GM19240 (cell line): ENCODE data around the gene DUS4L.

Experiments
- DNase-seq: peaks from one replicate; pipeline ENCODE4 v3.0.0; 2011; ENCODE audit warnings: low spot score; ENCODE audit not compliant: insufficient read length

DUS4L gene

DNA sequence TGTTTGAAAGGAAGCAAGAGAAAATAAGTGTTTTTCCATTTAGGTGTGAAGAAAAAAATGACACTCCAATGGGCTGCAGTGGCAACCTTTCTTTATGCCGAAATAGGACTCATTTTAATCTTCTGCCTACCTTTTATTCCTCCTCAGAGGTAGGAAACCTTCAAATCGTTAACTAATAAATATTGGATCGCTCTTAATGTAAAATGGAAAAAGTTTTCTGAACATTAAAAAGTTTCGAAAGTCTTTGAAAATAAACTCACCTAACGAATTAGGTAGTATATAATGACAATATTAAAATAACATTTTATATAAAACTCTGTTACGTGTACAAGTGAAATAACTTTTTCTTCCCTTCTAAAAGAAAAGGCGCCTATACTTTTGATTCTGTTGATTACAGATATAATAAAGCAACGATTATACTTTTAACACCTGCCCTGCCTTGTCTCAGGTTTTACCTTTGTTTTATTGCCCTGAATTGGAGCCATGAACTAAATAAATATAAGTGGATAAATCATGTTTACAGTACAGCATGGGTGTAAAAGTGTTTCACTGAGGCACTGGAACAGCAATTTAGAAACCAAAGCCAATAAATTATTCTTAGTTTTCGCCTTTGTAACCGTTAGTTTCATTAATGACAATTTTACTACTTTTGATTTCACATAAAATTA, 17.1 kb downstream of the DUS4L start:
- DNase-seq, result no peak

DNA sequence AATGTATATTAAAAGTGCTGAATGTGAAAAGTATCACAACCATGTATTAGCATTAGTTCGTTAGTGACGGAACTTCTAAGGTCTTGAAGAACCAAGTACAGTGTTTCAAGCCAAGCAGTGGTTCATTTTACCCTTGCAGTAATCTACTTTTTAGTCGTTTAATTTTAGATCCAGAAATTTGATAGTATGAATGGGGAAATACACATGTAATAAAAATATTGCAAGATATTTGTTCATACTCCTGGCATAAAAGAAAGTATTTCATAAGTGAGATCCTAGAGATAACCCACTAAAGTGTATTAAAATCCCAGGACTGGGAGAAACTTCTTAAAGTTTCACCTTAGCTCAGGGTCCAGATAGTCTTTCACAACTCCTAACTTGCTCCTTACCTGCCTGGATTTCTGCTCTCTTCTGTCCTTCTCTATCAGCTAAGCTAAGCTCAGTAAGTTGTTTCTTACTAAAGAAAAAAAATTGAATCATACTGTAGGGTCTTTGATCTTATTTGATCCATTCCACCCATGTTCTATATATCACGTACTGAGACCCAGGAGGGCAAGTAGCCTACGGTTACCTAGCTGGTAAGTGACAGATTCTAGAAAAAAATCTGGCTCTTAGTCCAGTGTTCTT, 17.7 kb downstream of the DUS4L start:
- DNase-seq, result no peak

DNA sequence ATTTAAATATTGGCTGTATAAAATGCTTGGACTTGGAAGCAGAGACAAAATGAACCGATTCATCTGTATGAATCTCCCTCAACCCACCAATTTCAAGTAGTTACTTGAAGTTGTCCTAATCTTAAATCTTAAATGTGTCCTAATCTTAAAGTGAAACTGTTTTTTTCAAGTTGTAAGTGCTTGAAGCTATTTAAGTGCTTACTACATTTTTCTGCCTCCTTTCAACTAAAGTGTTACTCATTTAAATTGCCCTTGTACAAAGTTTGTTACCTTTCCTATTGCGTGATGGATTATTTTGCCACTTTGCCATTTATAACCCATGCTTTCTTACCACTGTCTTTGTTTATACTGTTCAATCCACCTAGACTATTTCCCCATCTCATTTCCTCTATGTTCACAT, 19.1 kb downstream of the DUS4L start:
- DNase-seq, result no peak

DNA sequence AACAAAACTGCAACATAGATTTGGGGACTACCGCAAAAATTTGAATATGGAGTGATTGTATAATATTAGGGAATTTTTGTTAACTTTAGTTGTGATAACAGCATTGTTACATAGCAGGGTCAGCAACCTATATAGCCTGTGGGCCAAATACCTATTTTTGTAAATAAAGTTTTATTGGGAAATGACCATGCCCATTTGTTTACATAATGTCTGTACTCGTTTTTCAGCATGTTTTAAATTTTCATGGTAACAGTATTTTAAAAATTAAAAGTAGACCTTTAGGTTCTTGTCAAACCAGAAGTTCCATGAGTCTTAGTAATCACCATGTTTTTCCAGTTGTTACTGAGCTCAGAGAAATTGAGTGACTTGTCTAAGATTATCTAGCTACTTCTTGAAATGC, 20.9 kb downstream of the DUS4L start:
- no peak for DNase-seq

DNA sequence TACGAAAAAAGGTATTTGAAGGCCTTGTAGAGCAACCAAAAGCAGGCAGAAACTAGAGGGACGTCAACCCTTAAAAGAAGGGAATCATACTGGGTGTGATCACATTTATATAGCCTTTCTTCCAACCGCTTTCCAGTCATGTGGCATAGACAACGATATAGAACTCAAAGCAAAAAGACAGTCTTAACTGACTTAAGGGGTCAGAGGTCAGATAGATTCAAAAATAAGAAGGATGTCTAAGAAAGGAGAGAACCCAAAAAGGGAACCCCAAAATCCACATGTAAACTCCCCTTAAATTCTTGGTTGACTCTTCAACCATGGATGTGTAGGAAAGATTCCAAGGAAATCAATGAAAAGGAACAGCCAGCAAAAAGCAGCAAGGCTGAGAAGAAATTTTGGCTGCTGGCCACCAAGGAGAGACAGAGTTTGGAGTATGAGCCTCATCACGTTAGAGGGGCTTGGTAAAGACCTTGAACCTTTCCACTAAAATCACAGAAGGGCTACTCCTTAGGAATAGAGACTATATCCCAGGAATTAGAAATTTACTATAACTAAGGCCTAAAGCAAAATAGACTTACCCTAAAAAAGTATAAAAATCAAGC, 24.9 kb downstream of the DUS4L start:
- DNase-seq, result no peak

DNA sequence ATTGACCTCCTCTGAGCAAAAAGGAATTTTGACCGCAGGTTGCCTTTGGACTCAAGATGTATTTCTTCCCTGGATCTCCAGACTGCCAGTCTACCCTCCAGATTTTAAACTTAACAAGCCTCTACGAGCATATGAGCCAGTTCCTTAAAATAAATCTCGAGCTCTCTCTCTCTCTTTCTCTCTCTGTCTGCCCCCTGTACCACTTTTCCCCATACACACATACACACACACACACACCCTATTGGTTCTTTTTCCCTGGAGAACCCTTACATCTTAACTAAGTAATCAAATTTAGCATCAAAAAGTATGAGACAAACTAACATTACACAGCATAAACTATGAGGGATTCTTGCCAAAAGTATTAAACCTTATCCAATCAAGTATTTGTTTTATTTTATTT, 27.6 kb downstream of the DUS4L start:
- no peak for DNase-seq

DNA sequence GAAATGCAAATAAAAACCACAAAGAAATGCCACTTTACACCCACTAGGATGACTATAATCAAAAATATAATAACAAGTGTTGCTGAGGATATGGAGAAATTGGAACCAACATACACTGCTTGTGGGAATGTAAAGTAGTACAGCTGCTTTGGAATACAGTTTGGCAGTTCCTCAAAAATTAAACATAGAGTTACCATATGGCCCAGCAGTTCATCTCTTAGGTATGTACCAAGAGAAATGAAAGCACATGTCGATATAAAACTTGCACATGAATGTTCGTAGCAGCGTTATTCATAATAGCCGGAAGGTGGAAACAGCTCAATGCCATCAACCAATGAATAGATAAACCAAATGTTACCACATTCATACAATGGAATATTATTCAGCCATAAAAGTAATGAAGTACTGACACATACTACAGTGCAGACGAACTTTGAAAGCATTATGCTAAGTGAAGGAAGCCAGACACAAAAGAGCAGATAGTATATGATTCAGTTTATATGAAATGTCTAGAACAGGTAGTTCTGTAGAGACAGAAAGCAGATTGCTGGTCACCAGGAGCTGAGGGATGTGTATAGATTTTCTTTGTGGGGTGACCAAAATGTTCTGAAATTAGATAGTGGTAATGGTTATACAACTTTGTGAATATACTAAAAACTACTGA, 28.7 kb downstream of the DUS4L start:
- no peak for DNase-seq

DNA sequence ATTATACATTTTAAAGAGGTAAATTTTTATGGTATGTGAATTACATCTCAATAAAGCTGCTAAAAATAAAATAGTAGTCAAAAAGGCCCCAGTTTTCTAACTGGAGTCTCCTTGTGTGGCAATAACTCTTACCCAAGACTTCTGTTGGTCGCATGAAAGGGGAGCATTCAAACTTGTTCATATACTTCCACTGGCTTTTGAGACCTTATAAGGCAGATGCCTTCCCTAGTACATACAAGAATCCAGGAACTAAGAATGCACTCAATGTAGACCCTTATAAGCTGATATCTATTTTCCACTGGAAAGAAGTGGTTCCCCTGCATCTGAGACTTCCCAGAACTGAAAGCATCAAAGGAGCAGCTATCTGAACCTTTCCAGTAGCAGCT, 29.2 kb downstream of the DUS4L start:
- DNase-seq, result no peak

DNA sequence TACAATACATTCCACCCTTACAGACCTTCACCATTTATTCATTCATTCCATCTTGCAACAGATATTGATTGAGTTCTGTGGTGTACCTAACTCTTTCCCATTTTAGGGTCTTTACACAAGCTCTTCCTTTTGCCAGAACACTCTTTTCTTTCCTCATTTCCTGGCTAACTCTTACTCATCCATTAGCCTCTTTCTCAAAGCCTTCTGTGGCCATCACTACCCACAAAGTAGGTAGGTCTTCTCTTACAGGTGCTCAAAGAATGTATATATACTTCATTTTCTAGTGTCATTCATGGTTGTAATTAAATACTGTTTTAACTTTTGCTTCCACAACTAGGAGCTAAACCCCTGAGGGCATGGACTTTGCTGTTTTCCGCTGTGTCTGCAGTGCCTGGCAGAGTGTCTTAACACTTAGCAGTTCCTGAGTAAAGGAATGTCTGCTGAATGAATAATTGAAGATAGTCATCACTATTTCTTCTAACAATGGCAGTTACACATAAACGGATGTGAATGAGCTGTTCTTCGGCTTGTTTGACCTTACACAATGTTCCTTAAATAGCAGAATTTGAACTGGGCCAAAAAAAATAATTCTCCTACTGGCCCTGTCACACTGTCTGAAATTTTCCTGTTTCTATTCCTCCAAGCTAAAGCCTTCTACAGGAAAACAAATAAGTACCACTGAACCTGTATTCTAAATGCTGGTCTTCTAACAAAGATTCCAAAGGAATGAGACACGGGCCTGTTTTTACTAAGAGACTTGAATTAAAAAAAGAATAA, 31.4 kb downstream of the DUS4L start:
- DNase-seq, result no peak

DNA sequence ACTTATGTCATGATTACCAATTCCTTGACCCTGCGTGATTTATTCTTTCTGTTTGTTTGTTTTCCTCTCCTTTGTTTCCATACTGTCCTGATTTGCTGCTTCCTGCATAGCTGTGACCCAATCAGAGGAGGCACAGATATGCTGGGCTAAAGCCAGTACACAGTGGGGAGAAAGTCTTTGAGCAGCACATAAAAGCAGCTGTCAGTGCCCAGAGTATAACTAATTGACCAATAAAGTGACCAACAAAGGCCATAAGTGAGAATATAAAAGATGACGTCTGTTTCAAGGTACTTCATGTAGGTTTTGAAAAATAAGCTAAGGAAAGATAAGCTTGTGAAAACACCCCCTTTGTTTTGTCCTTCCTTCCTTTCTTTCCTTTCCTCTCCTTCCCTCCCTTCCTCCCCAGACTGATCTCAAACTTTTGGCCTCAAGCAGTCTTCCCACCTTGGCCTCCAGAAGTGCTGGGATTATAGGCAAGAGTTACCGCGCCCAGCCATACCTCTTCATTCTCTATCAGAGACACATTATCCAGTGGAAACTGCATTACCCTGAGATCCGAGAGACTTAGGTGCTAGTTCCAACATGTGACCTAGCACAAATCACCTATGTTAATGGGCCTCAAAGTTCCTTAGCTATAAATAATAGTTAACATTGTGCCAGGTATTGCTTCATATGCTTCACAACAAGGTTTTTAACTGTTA, 33.3 kb downstream of the DUS4L start:
- no peak for DNase-seq

DNA sequence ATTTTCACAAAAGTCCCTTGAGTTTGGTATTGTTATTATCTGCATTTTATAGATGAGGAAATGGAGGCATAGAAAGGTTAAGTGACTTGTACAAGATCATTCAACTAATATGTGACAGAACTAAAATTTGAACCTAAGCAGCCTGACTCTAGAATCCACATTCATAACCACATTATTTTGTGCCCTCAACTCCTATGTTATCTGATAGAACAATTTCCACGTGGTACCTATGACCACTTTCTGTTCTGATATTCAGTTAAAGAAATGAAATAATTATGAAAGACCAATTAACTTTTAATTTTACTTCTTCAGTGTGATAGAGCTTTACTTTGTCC, 33.8 kb downstream of the DUS4L start:
- DNase-seq, result no peak

DNA sequence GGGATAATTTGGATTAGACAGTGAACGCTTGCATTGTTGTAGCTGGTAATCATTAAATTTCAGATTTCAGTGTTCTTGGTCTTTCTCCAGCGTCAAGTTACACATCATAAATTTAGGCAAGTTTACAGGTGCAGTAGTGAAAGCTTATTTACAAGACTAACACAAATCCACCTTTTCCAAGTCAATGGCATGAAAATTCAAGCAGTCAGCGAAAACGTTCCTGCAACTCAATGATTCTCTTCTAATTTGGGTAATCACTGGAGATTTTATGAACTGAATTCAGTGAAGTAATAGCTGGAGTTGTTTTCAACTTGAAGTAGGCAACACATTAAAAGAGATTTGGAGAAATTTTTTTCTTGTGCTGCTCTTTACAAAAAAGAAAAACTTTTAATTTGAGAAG, 34.2 kb downstream of the DUS4L start:
- DNase-seq, result no peak

DNA sequence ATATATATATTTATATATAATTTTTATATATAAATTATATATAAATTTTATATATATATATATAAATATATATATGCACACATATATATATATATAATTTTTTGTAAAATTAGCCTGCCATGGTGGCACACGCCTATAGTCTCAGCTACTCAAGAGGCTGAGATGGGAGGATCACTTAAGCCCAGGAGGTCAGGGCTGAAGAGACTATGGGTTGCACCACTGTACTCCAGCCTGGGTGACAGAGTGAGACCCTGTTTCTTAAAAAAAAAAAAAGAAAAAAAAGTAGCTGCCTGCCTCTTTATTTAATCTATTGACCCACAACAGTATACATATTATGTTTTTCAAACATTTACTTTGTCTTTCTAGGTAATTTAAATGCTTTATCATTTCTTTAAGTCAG, 35.5 kb downstream of the DUS4L start:
- DNase-seq, result no peak

DNA sequence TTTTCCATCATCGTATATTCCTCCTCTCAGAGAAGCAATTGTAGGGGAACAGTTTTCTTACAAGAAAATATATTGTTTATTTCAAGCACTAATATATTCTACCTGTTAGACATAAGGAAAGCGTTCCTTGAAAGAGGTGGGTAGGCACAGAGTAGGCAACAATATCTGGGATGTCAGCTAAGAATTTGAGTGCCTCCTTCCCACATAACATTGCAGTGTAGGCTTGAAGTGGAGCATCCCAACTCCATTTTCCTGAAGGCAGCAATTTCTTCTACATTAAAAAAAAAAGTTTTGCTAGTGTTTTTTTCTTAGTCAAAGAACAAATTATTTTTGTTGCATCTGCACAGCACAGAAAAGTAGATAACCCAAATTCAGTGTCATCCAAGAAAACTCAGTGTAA, 37.0 kb downstream of the DUS4L start:
- DNase-seq, result no peak

DNA sequence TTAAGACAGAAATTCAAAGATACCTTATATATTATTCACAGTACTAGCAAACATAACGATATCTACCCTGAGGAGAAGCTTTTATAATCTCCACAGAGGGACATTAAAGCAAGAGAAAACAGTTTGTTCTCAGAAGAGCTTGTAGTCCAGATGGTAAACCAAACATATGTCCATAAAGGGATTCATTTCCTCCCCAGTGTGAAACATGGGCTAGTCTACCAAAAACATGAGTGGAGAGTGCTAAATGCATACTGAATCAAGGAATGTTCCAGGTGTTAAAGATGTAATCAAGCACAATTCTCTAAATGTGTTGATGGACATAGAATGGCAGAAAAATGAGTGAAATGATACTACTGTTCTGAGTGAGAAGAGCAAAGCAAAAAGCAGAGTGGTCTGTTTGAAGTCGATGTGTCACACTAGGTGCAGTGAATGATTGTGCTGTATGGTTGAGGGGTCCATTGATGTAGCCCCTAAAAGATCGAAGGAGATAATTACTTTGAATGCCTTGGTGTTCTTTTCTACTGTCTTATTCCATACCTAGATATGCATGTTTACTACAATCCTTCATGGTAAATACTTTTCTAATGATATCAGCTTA, 41.5 kb downstream of the DUS4L start:
- DNase-seq, result no peak

DNA sequence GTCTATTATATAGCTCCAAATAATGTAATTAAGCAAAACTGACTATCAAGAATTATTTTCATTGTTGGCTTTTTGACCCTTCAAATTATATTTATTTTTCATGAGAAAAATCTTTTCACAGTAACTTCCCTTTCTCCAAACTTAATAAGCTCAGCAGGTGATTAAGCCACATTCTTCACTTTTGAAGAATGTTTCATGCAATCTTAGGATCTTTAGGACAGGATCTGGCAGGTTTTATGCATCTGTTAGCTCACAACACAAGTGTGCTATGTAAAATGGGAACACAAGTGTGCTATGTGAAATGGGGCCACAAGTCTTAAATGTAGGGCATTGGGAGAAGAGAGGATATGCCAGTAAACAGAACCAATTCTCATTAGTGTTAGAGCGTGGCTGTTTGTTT, 42.5 kb downstream of the DUS4L start:
- no peak for DNase-seq

DNA sequence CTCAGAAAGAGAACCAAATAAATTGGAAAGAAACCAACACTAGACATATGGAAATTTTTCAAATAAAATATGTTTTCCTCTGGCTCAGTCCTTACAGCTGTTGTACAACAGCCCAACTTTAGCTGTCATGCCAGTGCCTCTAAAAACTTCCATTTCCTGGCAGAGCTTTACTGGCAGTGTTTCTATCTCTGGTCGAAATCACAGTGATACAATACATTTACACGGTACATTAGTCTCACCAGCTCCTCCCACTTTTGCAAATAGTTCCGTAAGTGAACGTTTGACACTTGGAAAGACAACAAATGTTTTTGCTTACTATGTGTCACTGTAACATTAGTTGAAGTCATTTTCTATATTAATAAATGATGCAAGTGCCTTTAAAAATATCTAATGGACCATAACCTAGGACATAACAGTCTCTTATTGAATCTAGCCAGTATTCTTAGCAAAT, 46.1 kb downstream of the DUS4L start:
- DNase-seq, result no peak

DNA sequence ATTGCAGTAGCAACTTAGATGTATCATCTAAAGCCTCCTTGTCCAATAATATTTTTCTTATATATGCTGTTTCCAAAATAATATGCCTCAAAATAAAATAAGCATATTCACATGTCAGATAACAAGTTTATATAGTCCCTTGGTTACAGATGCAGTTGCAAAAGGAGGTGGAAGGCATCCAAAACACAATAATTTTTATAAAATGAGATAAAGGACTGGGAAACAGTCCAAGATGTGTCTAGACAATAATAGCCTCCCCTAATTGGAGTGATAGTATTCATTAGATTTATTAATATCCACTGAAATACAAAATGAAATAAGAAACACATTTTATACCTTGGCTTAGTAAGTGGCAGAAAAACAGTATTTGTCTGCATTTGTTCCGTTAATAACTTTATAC, 46.6 kb downstream of the DUS4L start:
- no peak for DNase-seq

DNA sequence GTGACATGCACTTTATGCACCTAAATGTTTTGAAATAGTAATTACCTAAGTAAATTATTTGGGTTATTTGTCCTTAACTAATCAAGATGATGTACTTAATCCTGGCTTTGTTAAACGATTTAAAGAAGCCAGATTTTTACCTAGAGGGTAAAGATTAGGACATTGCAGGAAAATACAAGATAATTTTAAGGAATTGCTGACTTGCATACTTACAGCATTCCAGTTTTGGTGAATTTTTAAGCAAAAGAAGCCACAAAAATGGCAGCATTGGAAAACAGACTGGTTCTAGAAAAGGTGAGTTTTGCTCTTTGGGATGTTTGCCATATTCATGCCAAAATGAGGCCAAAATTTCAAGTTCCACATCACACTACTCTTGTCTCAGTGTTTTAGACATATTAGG, 49.7 kb downstream of the DUS4L start:
- no peak for DNase-seq

DNA sequence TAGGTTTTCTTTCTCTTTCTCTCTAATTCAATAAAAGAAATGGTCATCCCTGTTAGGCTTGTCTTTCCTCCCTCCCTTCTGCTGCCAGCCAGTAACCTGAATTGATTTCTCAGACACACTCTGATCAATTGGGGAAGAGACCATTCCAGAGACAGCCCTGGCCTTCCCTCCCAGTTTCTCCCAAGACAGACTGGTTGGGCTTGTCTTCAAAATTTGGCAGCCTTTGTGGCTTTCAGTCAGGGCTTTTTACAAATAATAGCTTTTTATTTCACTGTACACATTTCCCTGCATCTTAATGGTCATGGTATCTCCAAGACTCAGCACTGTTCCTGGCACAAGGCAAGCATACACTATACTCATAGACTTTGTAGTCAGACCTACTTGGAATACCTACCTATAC, 50.2 kb downstream of the DUS4L start:
- DNase-seq, result no peak

DNA sequence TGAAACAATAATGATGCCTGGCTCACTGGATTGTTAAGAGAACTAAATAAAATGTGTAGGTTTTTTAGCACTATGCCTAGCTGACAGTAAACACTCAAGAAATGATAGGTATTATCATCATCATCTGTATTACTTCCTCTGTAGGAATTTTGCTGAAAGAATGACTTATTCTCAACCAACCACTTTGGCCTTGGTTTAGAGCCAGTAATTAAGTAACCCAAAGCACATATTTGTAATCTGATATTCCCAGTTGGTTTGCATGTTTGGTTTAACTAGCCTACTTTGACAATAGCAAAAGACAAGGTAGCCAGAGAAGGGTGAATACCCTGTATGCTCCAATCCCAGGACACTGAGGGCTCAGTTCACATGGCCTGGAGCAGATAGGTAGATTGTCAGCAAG, 50.7 kb downstream of the DUS4L start:
- no peak for DNase-seq
